ENCODE data around the gene FOXD4L5.
"Not testable (repeated sequence)": the region's sequence is repeated elsewhere in the genome, so short reads cannot be mapped to it uniquely, and the experiment has no call there.

DNA sequence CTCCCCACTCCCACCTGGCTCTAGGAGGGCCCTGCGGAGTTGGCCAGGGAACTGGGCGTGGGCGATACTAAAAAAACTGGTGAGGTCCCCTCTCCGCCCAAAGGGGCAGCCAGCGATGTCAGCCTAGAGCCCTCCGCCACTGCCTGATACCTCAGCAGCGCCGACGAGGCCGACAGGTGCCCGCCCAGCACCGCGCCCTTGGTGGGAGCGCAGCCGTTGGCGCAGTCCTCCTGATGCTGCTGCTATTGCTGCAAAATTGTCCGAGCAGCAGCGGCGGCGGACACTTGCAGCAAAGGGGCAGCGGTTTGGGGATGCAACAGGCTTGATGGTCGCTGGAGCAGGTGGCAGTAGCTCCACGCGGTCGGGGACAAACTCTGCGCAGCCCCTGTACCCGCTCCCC, 2.0 kb downstream of the FOXD4L5 start:
- not testable (repeated sequence) for TF ChIP-seq YY1 (IDR thresholded peaks at IDR 0.05; ENCODE audit: insufficient read depth, insufficient replicate concordance, low read depth, low read length); KLF13 (CRISPR knock-in tag; IDR thresholded peaks at IDR 0.05)
